ENCODE measurements around the gene ATAT1. TPM values are rescaled to one million over a fixed set of nuclear protein-coding genes. Genes with fewer than 3 reads are reported as not detected.

Gene ATAT1
- total RNA-seq, 1 experiment from 2014 or later, result 13.2 TPM

DNA sequence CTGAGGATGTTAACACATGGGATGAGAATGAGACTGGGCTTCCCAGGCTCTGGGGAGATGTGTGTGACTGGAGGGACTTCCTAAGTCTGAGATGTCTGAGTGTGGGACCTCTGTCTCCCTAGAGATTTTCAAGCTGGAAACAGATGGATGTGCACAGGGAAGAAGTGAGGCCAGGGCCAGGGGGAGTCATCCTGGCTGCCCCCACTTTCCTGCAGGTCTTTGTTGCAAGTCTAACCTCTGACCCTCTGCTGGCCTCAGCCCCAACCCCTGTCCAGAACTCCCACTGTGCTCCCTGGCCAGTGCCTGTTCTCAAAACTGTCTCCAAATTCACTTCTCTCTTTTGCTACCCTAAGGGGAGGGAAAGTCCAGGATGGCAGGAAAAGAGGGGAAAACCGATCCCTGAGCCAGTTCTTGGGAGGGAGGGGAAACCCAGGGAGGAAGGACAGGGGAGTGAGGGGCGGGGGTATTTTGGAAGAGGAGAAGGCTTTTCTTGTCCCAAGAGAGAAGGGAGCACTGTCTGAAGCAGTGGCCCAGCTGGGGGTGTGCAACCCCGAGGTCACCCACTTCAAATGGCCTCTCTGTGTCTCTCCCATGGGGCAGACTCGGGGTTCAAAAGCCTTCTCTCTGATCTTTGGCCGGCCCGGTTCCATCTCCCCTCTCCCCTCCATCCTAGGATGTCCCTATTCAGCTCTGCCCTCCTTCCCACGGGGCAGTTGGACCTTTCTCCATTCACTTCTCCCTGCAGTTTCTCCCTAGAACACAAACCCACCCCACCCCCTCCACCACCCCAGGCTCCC lies 56.7 kb downstream of the ATAT1 start:
- peak; percentile 57 for DNase-seq (ENCODE audit: low read depth)

DNA sequence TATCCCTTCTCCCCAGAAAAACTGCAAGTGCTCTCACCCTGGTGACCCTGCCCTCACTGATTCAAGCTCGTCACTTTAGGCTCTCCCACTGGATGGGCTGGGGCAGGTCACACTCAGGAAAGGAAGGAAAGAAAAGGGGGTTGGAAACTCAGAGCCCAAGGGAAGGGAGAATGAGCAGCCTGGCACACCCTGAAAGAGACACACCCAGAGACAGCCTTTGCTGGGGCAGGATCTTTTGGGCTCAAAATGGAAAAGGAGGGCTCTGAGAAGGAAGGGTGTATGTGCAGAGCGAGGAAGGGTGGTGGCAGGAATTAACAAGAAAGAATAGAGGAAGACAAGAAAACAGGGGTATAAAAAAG lies 57.3 kb downstream of the ATAT1 start:
- peak; percentile 50 for DNase-seq (ENCODE audit: low read depth)

DNA sequence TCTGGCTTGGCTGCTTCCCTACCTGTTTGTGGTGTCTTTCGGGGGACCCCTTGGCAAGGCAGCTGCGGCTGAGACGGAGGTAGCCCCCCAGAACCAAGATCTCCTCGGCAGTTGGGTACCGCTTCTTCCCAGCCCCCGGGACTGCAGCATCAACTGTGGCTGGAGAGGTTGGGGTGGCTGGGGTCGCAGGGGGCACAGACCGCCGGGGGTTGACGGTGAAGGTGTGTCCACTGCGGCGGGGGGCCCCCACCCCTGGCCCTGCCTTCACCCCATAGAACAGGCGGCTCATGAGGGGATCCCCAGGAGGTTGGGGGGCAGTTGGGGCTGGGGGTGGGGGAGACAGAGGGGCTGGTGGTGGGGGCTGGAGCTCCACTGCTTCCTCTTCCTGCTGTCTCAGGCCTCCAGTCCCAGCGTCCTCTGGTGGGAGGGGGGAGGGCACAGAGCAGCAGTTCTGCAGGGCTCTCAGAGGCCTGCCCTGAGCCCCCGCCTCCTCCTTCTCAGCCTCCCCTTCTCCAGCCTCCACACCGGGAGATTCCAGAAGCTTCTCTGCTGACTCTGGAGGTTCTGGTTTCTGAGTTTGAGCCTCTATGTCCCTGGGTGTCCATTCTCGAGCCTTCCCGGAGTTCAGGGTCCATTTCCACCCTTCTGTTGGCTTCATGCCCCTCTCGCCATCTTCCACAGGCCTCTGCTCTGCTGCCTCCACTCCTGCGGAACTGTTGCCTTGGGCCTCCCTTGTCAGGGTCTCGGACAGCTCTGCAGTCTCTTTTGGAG lies 57.9 kb downstream of the ATAT1 start:
- peak; percentile 48 for DNase-seq (ENCODE audit: low read depth)

DNA sequence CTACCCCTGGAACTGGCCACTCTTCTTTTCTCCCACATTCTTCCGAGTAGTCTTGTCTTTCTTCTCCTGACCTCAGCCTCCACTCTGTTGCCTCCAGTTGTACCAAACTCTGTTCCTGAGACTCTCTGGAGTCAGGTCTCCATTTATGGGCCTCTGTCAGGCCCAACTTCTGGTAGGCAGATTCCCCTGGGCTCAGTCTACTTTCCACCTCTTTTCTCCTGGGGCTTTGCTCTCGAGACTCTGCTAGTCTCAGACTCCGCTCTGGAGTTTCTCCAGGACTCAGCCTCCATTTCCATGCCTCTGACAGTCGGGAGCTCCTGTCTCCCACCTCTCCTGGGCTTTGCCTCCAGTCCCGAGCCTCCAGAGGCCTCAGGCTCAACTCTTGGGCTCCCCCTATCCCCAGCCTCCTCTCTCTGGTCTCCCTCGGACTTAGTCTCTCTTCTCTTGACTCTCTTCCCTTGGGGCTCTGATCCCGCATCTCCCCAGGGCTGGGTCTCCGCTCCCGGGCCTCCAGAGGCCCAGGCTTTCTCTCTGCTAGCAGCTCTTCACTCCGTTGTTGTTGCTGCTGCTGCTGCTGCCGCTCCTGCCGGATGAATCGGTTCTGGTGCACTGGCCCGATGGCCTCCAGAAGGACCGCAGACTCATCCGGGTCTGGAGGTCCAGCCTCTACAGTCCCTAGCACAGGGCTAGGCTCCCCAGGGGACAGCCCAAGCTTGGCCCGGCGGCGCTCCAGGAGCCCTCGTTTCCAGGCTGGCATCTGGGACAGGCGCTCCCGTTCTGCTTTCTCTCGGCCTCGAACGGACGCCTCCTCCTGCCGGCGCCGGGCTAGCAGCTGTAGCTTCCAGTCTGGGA lies 58.7 kb downstream of the ATAT1 start:
- peak; percentile 52 for DNase-seq (ENCODE audit: low read depth)

DNA sequence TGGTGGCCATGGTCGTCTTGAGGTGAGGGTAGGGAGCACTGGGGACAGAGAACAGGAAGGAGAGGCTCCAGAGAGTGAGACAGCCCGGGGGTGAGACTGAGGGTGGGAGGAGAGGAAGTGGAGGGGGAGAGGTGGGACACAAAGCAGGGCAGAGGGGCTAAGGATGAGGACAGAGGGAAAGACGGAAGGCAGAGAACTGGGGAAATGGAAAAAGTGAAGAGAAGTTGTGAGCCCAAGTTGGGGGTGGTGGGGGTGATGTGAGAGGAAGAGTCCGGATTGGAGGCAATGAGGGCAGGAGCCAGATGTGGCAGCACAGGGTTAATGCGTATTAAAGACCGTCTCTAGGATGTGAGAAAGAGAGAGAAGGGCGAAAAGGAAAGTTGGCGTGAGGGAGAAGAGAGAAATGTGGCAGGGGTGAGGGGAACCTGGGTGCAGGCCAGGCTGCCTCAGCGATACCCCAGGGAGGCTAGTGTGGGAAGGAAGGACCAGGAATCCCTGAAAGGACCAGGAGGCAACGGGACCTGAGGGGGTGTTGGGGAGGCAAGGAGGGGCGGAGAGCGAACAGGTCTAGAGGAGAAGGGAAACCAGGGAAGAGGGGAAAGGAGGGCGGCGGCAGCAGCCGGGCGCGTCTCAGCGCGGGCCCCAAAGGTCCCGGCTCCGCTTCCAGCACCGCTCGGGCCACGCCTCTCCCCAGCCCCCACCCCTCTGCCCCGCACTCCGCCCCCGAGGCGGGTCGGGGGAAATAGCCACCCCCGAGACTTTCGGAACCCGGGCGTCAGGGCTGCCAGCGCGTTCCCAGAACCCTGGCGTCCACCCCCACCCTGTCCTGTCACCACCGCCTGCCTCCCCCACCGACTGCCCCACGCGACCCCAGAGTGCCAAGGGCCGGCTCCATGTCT lies 59.6 kb downstream of the ATAT1 start, which contains the start of gene PPP1R18:
TSS of gene PPP1R18 (minus strand) at position 637 of the 899 bp plus-strand sequence. CDS start at position 10, 627 bp downstream.
- peak; percentile 78 for DNase-seq (ENCODE audit: low read depth)

DNA sequence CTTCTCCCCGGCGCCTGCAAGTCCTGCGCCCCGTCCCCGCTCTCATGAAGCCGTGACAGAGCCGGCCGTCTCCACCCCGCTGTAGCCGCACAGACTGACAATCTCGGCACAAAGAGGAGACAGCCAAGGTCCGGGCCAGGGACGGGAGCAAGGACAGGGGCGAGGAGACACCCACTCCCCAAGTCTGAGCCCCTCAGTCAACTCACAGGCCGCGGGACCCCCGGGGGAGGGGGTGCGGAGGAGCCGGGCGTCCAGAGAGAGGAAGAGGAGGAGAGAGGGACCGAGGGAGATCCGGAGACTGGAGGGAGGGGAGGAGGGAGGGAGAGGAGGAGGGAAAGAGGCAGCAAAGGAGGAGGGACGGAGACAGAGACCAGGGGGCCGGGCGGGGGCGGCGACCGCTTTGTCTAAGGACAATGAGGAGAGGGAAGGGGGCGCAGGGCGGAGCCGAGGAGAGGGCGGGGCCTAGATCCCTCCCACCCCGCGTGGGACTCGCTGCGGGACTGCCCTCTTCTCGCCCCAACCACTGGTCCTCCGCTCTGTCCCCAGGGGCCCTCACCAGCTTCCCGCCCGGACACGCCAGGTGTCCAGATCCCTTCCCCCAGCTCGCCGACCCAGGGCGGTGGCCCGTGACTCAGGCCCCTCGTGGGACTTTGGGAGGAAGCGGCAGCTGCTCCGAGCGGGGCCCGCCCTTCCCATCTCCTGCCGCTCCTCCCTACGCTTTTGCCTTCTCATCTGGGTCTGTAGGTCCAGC lies 60.4 kb downstream of the ATAT1 start:
- DNase-seq (ENCODE audit: low read depth), result peak; percentile 99

DNA sequence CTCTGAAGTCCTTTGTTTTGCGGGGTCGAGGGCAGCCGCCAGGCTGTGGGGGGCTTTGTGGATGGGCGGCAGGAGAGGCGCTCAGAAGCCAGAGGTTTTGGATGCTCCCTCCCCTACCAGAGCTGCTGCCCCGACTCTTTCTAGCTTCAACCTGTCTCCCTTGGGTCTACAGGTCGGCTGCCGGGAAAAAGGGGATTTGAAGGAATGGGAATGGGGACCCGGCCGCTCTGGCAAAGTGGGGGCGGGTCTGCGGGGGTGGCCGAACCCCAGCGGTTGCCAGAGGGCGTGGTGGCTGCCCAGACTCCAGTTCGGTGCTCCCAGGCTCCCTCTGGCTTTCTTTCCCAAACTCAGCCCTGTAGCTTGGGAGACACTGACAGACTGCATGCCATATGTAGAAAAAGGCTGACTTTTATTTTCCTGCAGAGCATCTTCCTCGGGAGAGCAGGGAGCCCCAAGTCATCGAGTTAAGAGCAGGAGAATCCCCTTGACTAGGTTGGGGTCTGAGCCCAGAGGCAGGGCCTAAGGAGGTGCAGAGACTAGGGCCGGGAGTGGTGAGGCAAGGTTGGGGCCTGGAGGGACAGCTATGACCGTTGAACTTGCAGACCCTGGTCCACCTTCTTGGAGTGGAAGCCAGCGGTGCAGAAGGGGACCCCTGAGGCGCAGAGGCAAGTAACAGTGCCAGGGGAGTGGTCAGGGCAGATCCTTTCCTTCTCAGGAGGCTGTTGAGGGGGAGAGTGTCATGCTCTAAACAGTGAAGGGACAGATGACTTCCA lies 61.2 kb downstream of the ATAT1 start:
- peak; percentile 69 for DNase-seq (ENCODE audit: low read depth)

DNA sequence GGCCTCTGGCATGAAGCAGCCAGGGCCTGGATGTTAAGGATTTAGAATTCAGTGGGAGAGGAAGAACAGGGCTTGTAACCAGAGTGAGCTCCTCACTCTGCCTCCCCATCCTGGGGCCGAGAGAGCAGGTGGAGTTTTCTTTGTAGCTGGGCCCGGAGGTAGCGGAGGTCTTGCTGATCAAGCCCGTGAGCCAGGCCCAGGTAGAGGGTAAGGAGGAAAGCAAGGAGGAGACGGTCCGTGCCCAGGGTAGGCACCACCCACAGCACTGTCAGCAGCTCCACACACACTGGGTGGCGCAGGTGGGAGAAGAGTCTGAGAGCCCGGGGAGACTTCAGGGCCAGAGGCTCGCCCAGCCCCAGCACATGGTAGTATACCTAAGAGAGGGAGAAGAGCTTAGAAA lies 61.9 kb downstream of the ATAT1 start:
- no peak for DNase-seq (ENCODE audit: low read depth)

DNA sequence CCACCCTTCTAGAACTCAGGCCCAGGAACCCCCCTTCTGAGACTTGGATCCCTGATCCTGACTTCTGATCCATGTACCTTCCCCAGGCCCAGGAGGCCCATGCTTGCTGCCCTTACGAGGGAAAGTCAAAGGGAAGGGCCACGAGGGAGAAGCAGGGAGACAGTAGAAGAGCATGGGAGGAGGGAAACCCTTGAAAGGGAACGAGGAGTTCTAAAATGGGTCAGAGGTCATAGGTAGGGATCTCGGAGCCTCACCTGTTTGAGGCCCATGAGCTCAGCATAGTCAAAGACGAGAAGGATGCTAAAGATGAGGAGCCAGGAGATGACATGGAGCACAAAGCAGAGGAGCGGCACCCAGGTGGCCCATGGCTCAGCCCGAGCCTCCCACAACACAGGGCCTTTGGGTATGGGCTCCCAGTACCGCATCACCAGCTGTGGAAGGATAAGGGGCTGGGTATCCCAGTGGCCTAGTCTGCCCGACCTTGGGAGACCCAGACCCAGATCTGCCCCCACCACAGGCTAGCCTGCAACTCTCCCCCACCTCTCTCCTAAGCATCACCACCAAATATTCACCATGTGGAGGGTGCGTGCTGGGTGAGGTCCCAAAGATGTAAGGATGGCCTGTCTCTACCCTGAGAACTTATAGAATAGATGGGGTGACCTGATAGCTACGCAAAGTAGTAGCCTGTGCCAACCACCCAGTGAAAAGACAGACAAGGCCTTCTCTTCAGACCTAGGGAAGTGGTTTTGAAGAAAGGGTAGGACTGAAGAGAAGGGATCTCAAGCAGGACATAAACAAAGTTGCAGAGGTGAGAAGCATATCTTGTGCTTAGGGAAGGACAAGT lies 62.6 kb downstream of the ATAT1 start:
- DNase-seq (ENCODE audit: low read depth), result no peak

DNA sequence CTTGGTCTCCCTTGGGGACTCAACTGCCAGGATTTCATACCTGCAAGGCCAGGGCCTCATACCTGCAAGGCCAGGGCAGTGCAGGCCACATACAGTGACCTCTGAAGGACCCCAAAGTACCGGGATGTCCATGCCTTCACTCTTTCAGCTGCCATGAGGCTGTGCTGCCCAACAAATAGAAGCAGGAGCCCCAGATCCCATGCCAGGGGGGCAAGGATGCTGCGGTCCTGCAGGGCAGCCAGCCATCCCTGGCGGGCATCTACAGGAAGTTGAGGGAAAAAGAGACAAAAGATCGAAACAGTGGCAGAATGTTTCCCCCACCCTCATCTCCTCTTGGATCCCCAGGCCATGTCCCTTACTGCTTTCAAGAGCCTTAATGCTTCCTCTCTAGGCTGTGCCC lies 63.3 kb downstream of the ATAT1 start:
- DNase-seq (ENCODE audit: low read depth), result no peak

DNA sequence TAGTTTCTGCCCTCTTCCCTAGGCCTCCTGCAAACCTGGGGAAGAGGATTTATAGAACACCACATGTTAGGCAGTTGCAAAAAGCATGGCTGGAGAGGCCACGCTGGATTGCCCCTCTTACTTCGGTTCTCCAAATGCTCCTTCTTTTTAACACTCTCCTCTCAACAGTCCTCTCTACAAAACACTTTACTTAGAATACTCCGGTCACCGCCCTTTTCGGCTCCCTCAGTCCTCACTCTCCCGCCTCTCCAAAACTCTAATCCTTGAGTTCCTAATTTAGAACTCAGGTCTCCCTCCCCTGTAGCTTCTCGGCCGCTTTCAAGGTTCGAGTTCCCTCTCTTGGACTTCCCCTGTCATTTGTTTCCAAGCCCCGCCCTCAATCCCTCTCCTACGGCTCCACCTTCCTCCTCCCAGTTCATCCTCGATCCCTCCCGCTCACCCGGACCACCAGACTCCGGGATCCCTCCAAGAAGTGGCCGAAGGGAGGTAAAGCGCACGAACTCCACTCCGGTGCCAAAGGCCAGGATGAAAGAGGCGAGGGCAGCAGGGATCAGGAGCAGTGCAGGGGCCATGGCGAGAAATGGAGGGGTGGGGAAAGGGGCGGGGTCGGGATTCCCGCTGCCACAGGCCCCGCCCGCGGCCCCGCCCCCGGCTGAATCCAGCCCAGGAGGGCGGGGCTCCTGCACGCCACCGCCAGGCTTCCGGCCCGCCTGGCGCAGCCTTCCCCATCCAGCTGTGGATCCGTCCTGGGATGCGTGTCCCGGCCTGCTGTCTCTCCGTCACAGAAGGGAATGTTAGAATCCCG lies 63.9 kb downstream of the ATAT1 start, which contains the start of gene NRM:
TSS of gene NRM (minus strand) at position 582 of the 805 bp plus-strand sequence. CDS start at position 572, 10 bp downstream.
- peak; percentile 96 for DNase-seq (ENCODE audit: low read depth)

DNA sequence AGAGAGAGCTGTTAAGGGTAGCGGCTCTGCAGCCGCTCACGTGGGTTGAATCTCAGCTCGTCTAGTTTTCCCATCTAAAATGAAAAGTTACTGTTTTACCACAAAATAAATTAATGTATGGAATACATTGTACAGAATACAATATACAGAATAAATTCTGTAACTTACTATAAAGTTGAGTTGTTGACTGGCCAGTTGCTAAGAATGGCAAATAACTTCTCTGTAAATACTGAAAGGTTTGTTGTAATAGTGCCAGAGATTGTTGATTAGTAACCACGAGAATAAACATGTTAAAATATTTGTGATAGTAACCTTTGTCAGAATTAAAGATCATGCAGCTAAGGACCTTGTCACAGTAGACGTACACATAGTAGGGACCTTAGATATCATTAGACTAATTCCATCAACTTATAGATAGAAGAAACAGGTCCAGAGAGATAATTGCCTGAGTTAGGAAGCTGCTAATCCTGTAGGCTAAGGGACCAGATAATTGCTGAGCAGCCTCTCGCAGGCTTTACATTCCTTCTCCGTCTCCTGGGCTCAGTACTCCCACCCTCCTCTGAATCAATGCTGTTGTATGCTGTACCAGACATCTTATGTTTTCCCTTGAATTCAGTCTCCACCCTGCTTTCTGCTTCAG lies 64.7 kb downstream of the ATAT1 start:
- peak; percentile 48 for DNase-seq (ENCODE audit: low read depth)

Other genes with a start within 250 kb of the ATAT1 start
- 643 and 778 TPM in 2 replicates for gene HLA-E, start 137.4 kb upstream of the ATAT1 start, total RNA-seq (2014; rRNA removed; shearing (Covaris generic))
- gene GNL1, start 70.4 kb upstream of the ATAT1 start, total RNA-seq (2014; rRNA removed; shearing (Covaris generic)), result 45.4 and 57.4 TPM in 2 replicates
- gene PRR3, start 69.6 kb upstream of the ATAT1 start, total RNA-seq (2014; rRNA removed; shearing (Covaris generic)), result 21.2 and 45.8 TPM in 2 replicates
- 56.3 and 95.3 TPM in 2 replicates for gene ABCF1, start 55.4 kb upstream of the ATAT1 start, total RNA-seq (2014; rRNA removed; shearing (Covaris generic))
- gene PPP1R10, start 9.6 kb upstream of the ATAT1 start, total RNA-seq (2014; rRNA removed; shearing (Covaris generic)), result 17.9 and 28.8 TPM in 2 replicates
- gene MRPS18B, start 9.0 kb upstream of the ATAT1 start, total RNA-seq (2014; rRNA removed; shearing (Covaris generic)), result 85.5 and 108 TPM in 2 replicates
- gene C6orf136, start 20.3 kb downstream of the ATAT1 start, total RNA-seq (2014; rRNA removed; shearing (Covaris generic)), result 9.1 and 12.2 TPM in 2 replicates
- gene DHX16, start 46.1 kb downstream of the ATAT1 start, total RNA-seq (2014; rRNA removed; shearing (Covaris generic)), result 52.2 and 64.8 TPM in 2 replicates
- gene PPP1R18, start 59.8 kb downstream of the ATAT1 start, total RNA-seq (2014; rRNA removed; shearing (Covaris generic)), result 100 and 139 TPM in 2 replicates
- gene NRM, start 64.1 kb downstream of the ATAT1 start, total RNA-seq (2014; rRNA removed; shearing (Covaris generic)), result 36.3 and 38.2 TPM in 2 replicates
- gene MDC1, start 90.4 kb downstream of the ATAT1 start, total RNA-seq (2014; rRNA removed; shearing (Covaris generic)), result 9.9 and 10.9 TPM in 2 replicates
- 1,768 and 1,968 TPM in 2 replicates for gene TUBB, start 93.5 kb downstream of the ATAT1 start, total RNA-seq (2014; rRNA removed; shearing (Covaris generic))
- 194 and 244 TPM in 2 replicates for gene FLOT1, start 115.8 kb downstream of the ATAT1 start, total RNA-seq (2014; rRNA removed; shearing (Covaris generic))
- 348 and 388 TPM in 2 replicates for gene IER3, start 117.7 kb downstream of the ATAT1 start, total RNA-seq (2014; rRNA removed; shearing (Covaris generic))

Data from M059J (cell line).